HepG2 (cell line): ENCODE results near the gene PPP6R2. TPM values are rescaled to one million over a fixed set of nuclear protein-coding genes. Genes with fewer than 3 reads are reported as not detected.
A peak's percentile ranks its signal among the peaks of the same experiment; 100 is the strongest.

Source experiments
- AHDC1 ChIP-seq: sonication (generic); formaldehyde crosslinking; IDR thresholded peaks from 2 replicates; pipeline ENCODE4 v1.5.1; 2020; ENCODE audit warnings: mild to moderate bottlenecking, missing genetic modification reagents, borderline replicate concordance
- ELF4 ChIP-seq: sonication (generic); formaldehyde crosslinking; IDR thresholded peaks from 2 replicates; pipeline ENCODE4 v1.5.0; 2020; ENCODE audit warnings: missing genetic modification reagents, mild to moderate bottlenecking, moderate library complexity, borderline replicate concordance
- HMG20B ChIP-seq: conservative IDR thresholded peaks from 2 replicates; pipeline ENCODE4 v1.6.1; 2016; ENCODE audit warnings: missing genetic modification reagents, missing compliant biosample characterization
- IRX3 ChIP-seq: sonication (generic); formaldehyde crosslinking; IDR thresholded peaks from 2 replicates; pipeline ENCODE4 v1.8.1; 2023; ENCODE audit warnings: mild to moderate bottlenecking, low read depth, missing genetic modification reagents, borderline replicate concordance
- KMT2B ChIP-seq: IDR thresholded peaks from 2 replicates; pipeline ENCODE4 v1.6.1; 2016; ENCODE audit warnings: missing genetic modification reagents, missing compliant biosample characterization
- NR1H2 ChIP-seq: sonication (generic); formaldehyde crosslinking; IDR thresholded peaks from 2 replicates; pipeline ENCODE4 v1.8.1; 2022; ENCODE audit warnings: low read depth, missing genetic modification reagents, borderline replicate concordance
- ZBTB10 ChIP-seq: sonication (generic); formaldehyde crosslinking; IDR thresholded peaks from 2 replicates; pipeline ENCODE4 v1.4.0; 2020; ENCODE audit warnings: missing genetic modification reagents, borderline replicate concordance
- ZBTB44 ChIP-seq: sonication (generic); formaldehyde crosslinking; IDR thresholded peaks from 2 replicates; pipeline ENCODE4 v1.4.0; 2020; ENCODE audit warnings: missing genetic modification reagents
- ZNF275 ChIP-seq: sonication (generic); formaldehyde crosslinking; IDR thresholded peaks from 2 replicates; pipeline ENCODE4 v1.8.0; 2022; ENCODE audit warnings: missing genetic modification reagents, mild to moderate bottlenecking, inconsistent platforms, borderline replicate concordance
- ZNF333 ChIP-seq: sonication (generic); formaldehyde crosslinking; IDR thresholded peaks from 2 replicates; pipeline ENCODE4 v1.4.0; 2020; ENCODE audit warnings: mild to moderate bottlenecking, missing genetic modification reagents, borderline replicate concordance
- ZSCAN9 ChIP-seq: IDR thresholded peaks from 2 replicates; pipeline ENCODE4 v1.6.1; 2016; ENCODE audit warnings: borderline replicate concordance
- polyA plus RNA-seq, 8 experiments: library from polyadenylated mRNA; depleted of rRNA in 3 of 8; stranded (reverse) in 7 of 8; unstranded in 1 of 8; fragments of >200 nt; fragmentation: Illumina TruSeq in 4 of 8; extraction: Trizol in 4 of 8; gene quantifications; 2 replicates each; pipeline versions ENCODE4 v1.2.1 to v1.2.3, GENCODE V29; 2011 to 2016; ENCODE audit warnings: low read depth in 4 of 8, missing spikeins in 1 of 8, mixed read lengths in 1 of 8; ENCODE audit not compliant: insufficient read depth in 1 of 8
- total RNA-seq, 5 experiments: library from RNA; depleted of rRNA; stranded (reverse); fragments of >200 nt; fragmentation: Illumina TruSeq; extraction: Trizol; gene quantifications; 2 replicates each; pipeline ENCODE4 v1.2.3, GENCODE V29; 2016; ENCODE audit warnings: low read depth in 1 of 5
- TF ChIP-seq, protein P1 (sequence below): sonication (generic); formaldehyde crosslinking; IDR thresholded peaks from 2 replicates; pipeline ENCODE4 v1.9.0; 2021; ENCODE audit warnings: missing genetic modification reagents, mild to moderate bottlenecking, borderline replicate concordance
- TF ChIP-seq, protein P2 (sequence below): sonication (generic); formaldehyde crosslinking; IDR thresholded peaks from 2 replicates; pipeline ENCODE4 v1.8.0; 2022; ENCODE audit warnings: mild to moderate bottlenecking, missing genetic modification reagents

Gene PPP6R2
- total and polyA plus RNA-seq, 2 of the 13 experiments (the other 11 are each of a cell fraction or from before 2014, with no cell fraction given): 55.0 to 102 TPM

DNA sequence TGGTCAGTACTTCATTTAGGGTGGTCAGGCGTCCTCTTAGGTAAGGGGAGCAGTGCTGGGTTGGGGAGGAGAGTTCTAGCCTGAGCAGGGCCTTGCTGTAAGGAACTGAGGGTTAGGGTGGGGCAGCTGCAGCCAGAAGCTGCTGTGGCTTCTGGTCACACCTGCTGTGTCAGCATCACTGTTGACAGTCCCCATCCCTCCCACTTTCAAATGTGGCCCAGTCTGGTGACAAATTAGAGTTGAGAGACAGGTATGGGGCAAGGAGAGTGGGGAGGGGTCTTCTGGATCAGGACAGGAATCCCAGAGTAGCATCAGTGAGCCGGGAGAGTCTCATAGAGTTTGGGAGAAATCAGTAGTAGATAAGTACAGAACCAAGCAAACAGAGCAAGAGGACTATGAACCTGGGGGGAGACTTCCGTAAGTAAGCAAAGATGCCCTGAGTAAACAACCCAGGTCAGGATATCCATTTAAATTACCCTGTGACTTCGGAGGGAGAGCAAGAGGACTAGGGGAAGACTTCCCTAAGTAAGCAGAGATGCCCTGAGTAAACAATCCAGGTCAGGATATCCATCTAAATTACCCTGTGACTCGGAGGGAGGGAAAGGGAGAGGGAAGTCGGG is 53.7 kb downstream of the PPP6R2 start (continued):
- 0 out of 2 replicates have a peak, but pooled peaks have one; percentile 68 for TF ChIP-seq ZNF275 (CRISPR knock-in tag)
- peak; percentile 96 for TF ChIP-seq AHDC1 (CRISPR knock-in tag)
- no peak for TF ChIP-seq IRX3 (CRISPR knock-in tag)
- TF ChIP-seq ELF4 (CRISPR knock-in tag): peak; percentile 85; the same call in 1 of the 2 replicates
- peak; percentile 96 for TF ChIP-seq HMG20B (CRISPR knock-in tag)
- TF ChIP-seq KMT2B (CRISPR knock-in tag): no peak
- no peak for TF ChIP-seq NR1H2
- TF ChIP-seq, protein P1, sequence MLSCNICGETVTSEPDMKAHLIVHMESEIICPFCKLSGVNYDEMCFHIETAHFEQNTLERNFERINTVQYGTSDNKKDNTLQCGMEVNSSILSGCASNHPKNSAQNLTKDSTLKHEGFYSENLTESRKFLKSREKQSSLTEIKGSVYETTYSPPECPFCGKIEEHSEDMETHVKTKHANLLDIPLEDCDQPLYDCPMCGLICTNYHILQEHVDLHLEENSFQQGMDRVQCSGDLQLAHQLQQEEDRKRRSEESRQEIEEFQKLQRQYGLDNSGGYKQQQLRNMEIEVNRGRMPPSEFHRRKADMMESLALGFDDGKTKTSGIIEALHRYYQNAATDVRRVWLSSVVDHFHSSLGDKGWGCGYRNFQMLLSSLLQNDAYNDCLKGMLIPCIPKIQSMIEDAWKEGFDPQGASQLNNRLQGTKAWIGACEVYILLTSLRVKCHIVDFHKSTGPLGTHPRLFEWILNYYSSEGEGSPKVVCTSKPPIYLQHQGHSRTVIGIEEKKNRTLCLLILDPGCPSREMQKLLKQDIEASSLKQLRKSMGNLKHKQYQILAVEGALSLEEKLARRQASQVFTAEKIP (CRISPR knock-in tag): no peak
- TF ChIP-seq, protein P2, sequence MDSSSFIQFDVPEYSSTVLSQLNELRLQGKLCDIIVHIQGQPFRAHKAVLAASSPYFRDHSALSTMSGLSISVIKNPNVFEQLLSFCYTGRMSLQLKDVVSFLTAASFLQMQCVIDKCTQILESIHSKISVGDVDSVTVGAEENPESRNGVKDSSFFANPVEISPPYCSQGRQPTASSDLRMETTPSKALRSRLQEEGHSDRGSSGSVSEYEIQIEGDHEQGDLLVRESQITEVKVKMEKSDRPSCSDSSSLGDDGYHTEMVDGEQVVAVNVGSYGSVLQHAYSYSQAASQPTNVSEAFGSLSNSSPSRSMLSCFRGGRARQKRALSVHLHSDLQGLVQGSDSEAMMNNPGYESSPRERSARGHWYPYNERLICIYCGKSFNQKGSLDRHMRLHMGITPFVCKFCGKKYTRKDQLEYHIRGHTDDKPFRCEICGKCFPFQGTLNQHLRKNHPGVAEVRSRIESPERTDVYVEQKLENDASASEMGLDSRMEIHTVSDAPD: no peak
- peak; percentile 74; the same call in 1 of the 2 replicates for TF ChIP-seq ZBTB10 (CRISPR knock-in tag)
- no peak for TF ChIP-seq ZNF333 (CRISPR knock-in tag)
- TF ChIP-seq ZSCAN9 (CRISPR knock-in tag): no peak
- no peak for TF ChIP-seq ZBTB44 (CRISPR knock-in tag)
